Superior temporal gyrus (tissue), 1 donor: ENCODE measurements around the gene PCDHGA10.
A peak's percentile ranks its signal among the peaks of the same experiment; 100 is the strongest.
"Not testable (repeated sequence)": the region's sequence is repeated elsewhere in the genome, so short reads cannot be mapped to it uniquely, and the experiment has no call there.

Experiments
- DNase-seq: peaks from one replicate; pipeline ENCODE4 v3.0.0-alpha.2; 2016; ENCODE audit errors: extremely low spot score

PCDHGA10 gene

GRCh38 chr5:141392429-141393198, 20.2 kb upstream of the PCDHGA10 start, which contains the start of gene PCDHGA8:
Gene PCDHGA8, plus strand, starts transcription at chr5:141392633. Its CDS starts 181 bp downstream, at chr5:141392814.
- DNase-seq = no peak

DNA sequence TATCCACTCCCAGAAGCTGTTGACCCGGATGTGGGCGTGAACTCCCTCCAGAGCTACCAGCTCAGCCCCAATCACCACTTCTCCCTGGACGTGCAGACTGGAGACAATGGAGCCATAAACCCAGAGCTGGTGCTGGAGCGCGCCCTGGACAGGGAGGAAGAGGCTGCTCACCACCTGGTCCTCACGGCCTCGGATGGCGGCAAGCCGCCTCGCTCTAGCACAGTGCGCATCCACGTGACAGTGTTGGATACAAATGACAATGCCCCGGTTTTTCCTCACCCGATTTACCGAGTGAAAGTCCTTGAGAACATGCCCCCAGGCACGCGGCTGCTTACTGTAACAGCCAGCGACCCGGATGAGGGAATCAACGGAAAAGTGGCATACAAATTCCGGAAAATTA, 19.5 kb upstream of the PCDHGA10 start:
- DNase-seq = no peak

GRCh38 chr5:141394401-141395187, 18.2 kb upstream of the PCDHGA10 start:
- not testable (repeated sequence) for DNase-seq

DNA sequence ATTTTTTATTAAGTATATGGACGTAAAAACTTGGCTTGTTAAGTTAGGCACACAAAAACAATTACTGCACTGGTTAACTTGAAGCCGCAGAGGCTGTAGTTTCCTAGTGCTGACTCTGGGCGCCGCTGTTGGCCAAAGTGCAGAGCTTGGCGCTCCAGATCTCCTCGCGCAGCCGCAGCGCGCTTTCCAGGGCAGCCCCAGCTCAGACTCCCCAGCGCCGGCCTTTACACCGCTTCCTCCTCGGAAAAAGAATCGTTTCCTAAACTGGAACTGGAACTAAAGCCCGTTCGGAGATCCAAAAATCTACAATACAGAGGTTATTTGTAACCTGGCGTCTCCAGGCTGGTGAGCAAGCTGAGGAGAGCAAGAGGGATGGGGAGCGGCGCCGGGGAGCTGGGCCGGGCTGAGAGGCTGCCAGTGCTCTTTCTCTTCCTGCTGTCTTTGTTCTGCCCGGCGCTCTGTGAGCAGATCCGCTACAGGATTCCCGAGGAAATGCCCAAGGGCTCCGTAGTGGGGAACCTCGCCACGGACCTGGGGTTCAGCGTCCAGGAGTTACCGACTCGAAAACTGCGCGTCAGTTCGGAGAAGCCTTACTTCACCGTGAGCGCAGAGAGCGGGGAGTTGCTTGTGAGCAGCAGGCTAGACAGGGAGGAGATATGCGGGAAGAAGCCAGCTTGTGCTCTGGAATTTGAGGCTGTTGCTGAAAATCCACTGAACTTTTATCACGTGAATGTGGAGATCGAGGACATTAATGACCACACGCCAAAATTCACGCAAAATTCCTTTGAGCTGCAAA, 14.8 kb upstream of the PCDHGA10 start, which contains the start of gene PCDHGB5:
TSS of gene PCDHGB5 (plus strand) at position 192 of the 796 bp plus-strand sequence. CDS start at position 373, 181 bp downstream.
- DNase-seq = peak; percentile 6

- no peak for DNase-seq
Measured at GRCh38 chr5:141398608-141399007, 14.2 kb upstream of the PCDHGA10 start.

DNA sequence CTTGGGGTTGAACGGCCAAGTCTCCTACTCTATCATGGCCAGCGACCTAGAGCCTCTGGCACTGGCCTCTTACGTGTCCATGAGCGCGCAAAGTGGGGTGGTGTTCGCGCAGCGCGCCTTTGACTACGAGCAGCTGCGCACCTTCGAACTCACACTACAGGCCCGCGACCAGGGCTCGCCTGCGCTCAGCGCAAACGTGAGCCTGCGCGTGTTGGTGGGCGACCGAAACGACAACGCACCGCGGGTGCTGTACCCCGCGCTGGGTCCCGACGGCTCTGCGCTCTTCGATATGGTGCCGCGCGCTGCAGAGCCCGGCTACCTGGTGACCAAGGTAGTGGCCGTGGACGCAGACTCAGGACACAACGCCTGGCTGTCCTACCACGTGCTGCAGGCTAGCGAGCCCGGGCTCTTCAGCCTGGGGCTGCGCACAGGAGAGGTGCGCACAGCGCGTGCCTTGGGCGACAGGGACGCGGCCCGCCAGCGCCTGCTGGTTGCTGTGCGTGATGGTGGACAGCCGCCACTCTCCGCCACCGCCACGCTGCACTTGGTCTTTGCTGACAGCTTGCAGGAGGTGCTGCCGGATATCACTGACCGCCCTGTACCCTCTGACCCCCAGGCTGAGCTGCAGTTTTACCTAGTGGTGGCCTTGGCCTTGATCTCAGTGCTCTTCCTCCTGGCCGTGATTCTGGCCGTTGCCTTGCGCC, 13.1 kb upstream of the PCDHGA10 start:
- DNase-seq = no peak

- peak; percentile 55 for DNase-seq
Measured at GRCh38 chr5:141402553-141403243, 10.1 kb upstream of the PCDHGA10 start, which contains the start of gene PCDHGA9. Gene PCDHGA9, plus strand, starts transcription at chr5:141402778. Its CDS starts 175 bp downstream, at chr5:141402953.

- no peak for DNase-seq
Measured at GRCh38 chr5:141403387-141403786, 9.4 kb upstream of the PCDHGA10 start.

GRCh38 chr5:141407790-141408505, 4.8 kb upstream of the PCDHGA10 start, which contains the start of gene PCDHGB6:
Gene PCDHGB6, plus strand, starts transcription at chr5:141408021. Its CDS starts 182 bp downstream, at chr5:141408203.
- DNase-seq = not testable (repeated sequence)

DNA sequence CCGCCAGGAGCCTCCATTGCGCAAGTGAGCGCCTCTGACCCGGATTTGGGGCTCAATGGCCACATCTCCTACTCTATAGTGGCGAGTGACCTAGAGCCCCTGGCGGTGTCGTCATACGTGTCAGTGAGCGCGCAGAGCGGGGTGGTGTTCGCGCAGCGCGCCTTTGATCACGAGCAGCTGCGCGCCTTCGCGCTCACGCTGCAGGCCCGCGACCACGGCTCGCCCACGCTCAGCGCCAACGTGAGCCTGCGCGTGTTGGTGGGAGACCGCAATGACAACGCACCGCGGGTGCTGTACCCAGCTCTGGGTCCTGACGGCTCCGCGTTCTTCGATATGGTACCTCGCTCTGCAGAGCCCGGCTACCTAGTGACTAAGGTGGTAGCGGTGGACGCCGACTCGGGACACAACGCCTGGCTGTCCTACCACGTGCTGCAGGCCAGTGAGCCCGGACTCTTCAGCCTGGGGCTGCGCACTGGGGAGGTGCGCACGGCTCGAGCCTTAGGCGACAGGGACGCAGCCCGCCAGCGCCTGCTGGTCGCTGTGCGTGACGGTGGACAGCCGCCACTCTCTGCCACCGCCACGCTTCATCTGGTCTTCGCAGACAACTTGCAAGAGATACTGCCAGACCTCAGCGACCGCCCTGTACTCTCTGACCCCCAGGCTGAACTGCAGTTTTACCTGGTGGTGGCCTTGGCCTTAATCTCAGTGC, 3.0 kb upstream of the PCDHGA10 start:
- DNase-seq = no peak

GRCh38 chr5:141411575-141411974, 1.2 kb upstream of the PCDHGA10 start:
- no peak for DNase-seq

DNA sequence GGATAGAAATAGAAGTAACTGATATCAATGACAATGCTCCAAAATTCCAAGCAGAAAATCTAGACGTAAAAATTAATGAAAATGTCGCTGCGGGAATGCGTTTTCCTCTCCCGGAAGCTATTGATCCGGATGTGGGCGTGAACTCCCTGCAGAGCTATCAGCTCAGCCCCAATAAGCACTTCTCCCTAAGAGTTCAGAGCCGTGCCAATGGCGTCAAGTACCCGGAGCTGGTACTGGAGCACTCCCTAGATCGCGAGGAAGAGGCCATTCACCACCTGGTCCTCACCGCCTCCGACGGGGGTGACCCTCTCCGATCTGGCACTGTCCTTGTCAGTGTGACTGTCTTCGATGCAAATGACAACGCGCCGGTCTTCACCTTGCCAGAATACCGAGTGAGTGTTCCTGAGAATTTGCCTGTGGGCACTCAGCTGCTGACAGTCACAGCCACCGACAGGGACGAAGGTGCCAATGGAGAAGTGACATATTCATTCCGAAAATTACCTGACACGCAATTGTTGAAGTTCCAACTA, 818 bp downstream of the PCDHGA10 start:
- no peak for DNase-seq

- not testable (repeated sequence) for DNase-seq
Measured at GRCh38 chr5:141414548-141415274, 1.9 kb downstream of the PCDHGA10 start.

- not testable (repeated sequence) for DNase-seq
Measured at GRCh38 chr5:141415275-141415618, 2.5 kb downstream of the PCDHGA10 start.

GRCh38 chr5:141417494-141418172, 4.8 kb downstream of the PCDHGA10 start, which contains the start of gene PCDHGB7:
Gene PCDHGB7, plus strand, starts transcription at chr5:141417677. Its CDS starts 183 bp downstream, at chr5:141417860.
- DNase-seq = peak; percentile 46

GRCh38 chr5:141419074-141419880, 6.5 kb downstream of the PCDHGA10 start:
- DNase-seq = no peak
